HCT116 (cell line): ENCODE results near the gene MSI2. TPM values are rescaled to one million over a fixed set of nuclear protein-coding genes. Genes with fewer than 3 reads are reported as not detected.

Experiments
- ATAC-seq: fragments of 200-7000 bp; cut with Tn5 transposase; 2 replicates; pipeline ENCODE4 v1.9.1; 2020; ENCODE audit warnings: mild to moderate bottlenecking, moderate library complexity
- BruUV-seq: library from RNA; stranded (reverse); fragments of 400-500 nt; replicated peaks from 2 replicates; lab custom pipeline; 2021; lab: Mats Ljungman, UMichigan
- CTCF ChIA-PET: fragments of 300-600 bp; sonication (Branson Sonifier 250); formaldehyde crosslinking; loops from one replicate; lab custom pipeline; 2021; ENCODE audit warnings: antibody characterized with exemption; lab: Charles Lee
- POLR2A ChIA-PET: fragments of 300-600, 350-600 bp; sonication (Branson Sonifier 250); formaldehyde crosslinking; loops from one replicate; lab custom pipeline; 2021; ENCODE audit warnings: antibody characterized with exemption; lab: Charles Lee
- RAD21 ChIA-PET, 2 experiments: fragments of 300-600 bp; sonication (Branson Sonifier 250); formaldehyde crosslinking; loops; one replicate each; lab custom pipeline; 2023; ENCODE audit warnings: low total read pairs in 2 of 2; ENCODE audit not compliant: uncharacterized antibody in 2 of 2, unreplicated experiment in 2 of 2, low non-redundant PET in 1 of 2; lab: Charles Lee
- DNase-seq: peaks from one replicate; pipeline ENCODE4 v3.0.0-alpha.2; 2010; ENCODE audit warnings: low read depth, low spot score
- H2AFZ ChIP-seq: fragments of 200-600 bp; shearing (Covaris generic), sonication (generic); 2 replicates; pipeline ENCODE4 v1.6.1; 2017; ENCODE audit warnings: low read depth, mixed run types, mixed read lengths, antibody characterized with exemption, low read length; ENCODE audit not compliant: poor library complexity, severe bottlenecking
- H3K27ac ChIP-seq: 2 replicates; pipeline ENCODE4 v1.5.1; 2012; ENCODE audit warnings: low read depth, low read length
- H3K27me3 ChIP-seq: fragments of 200-600 bp; sonication (generic); 2 replicates; pipeline ENCODE4 v1.6.1; 2016; ENCODE audit warnings: mixed run types, low read length, mixed read lengths; ENCODE audit not compliant: insufficient read depth
- H3K36me3 ChIP-seq, 2 experiments: fragments of 200-500 bp in 1 of 2; fragments of 200-600 bp in 1 of 2; sonication (Bioruptor generic) in 1 of 2; sonication (generic) in 1 of 2; 2 replicates each; pipeline versions ENCODE4 v1.5.1 to v1.6.1; 2014 to 2016; ENCODE audit warnings: low read length in 2 of 2, inconsistent platforms in 1 of 2, mixed read lengths in 1 of 2, mixed run types in 1 of 2; ENCODE audit not compliant: insufficient read depth in 2 of 2, control insufficient read depth in 1 of 2
- H3K4me1 ChIP-seq, 2 experiments: fragments of 200-600 bp in 1 of 2; sonication (generic) in 1 of 2; 2 replicates each; pipeline versions ENCODE4 v1.5.1 to v1.6.1; 2012 to 2017; ENCODE audit warnings: low read length in 2 of 2, inconsistent platforms in 1 of 2, mild to moderate bottlenecking in 1 of 2, mixed read lengths in 1 of 2, mixed run types in 1 of 2, moderate library complexity in 1 of 2; ENCODE audit not compliant: insufficient read depth in 2 of 2, control insufficient read depth in 1 of 2
- H3K4me2 ChIP-seq: fragments of 200-600 bp; sonication (generic); 2 replicates; pipeline ENCODE4 v1.6.1; 2017; ENCODE audit warnings: mixed run types, low read length, mixed read lengths
- H3K4me3 ChIP-seq, 2 experiments: fragments of 200-600 bp in 1 of 2; sonication (generic) in 1 of 2; replicated peaks in 1 of 2; 2 replicates each; pipeline ENCODE4 v1.5.1; 2011 to 2016; ENCODE audit warnings: low read length in 2 of 2, control low read depth in 1 of 2, low read depth in 1 of 2, mild to moderate bottlenecking in 1 of 2, mixed read lengths in 1 of 2, mixed run types in 1 of 2
- H3K79me2 ChIP-seq: fragments of 200-600 bp; sonication (generic); 2 replicates; pipeline ENCODE4 v1.6.1; 2017; ENCODE audit warnings: mild to moderate bottlenecking, mixed run types, low read length, moderate library complexity, mixed read lengths; ENCODE audit not compliant: insufficient read depth
- H3K9ac ChIP-seq: fragments of 200-600 bp; sonication (generic); 2 replicates; pipeline ENCODE4 v1.6.1; 2016; ENCODE audit warnings: low read length, mixed read lengths
- H3K9me2 ChIP-seq: fragments of 200-600 bp; sonication (generic), shearing (Covaris generic); 2 replicates; pipeline ENCODE4 v1.6.1; 2017; ENCODE audit warnings: mixed run types, mild to moderate bottlenecking, moderate library complexity; ENCODE audit not compliant: insufficient read depth
- H3K9me3 ChIP-seq, 2 experiments: fragments of 200-500 bp in 1 of 2; fragments of 200-600 bp in 1 of 2; sonication (Bioruptor generic) in 1 of 2; sonication (generic) in 1 of 2; 2 replicates each; pipeline ENCODE4 v1.6.1; 2014 to 2017; ENCODE audit warnings: low read length in 2 of 2, mixed read lengths in 2 of 2, inconsistent platforms in 1 of 2, low read depth in 1 of 2, mild to moderate bottlenecking in 1 of 2, mixed run types in 1 of 2, moderate library complexity in 1 of 2; ENCODE audit not compliant: control insufficient read depth in 1 of 2, insufficient read depth in 1 of 2
- H4K20me1 ChIP-seq: fragments of 200-600 bp; sonication (generic), shearing (Covaris generic); 2 replicates; pipeline ENCODE4 v1.6.1; 2017; ENCODE audit warnings: mixed run types, mild to moderate bottlenecking, moderate library complexity; ENCODE audit not compliant: insufficient read depth
- CEBPB ChIP-seq: IDR thresholded peaks from 2 replicates; pipeline ENCODE4 v1.6.1; 2012; ENCODE audit warnings: low read depth
- EGR1 ChIP-seq: IDR thresholded peaks from 2 replicates; pipeline ENCODE4 v1.6.1; 2012; ENCODE audit warnings: low read depth
- ELF1 ChIP-seq: IDR thresholded peaks from 2 replicates; pipeline ENCODE4 v1.6.1; 2012; ENCODE audit warnings: low read depth, borderline replicate concordance
- EZH2 ChIP-seq: fragments of 200-600 bp; sonication (generic); IDR thresholded peaks from 2 replicates; pipeline ENCODE4 v1.6.1; 2017; ENCODE audit warnings: antibody characterized with exemption, mixed run types
- JUND ChIP-seq: IDR thresholded peaks from 2 replicates; pipeline ENCODE4 v1.6.1; 2012
- POLR2AphosphoS5 ChIP-seq: IDR thresholded peaks from 2 replicates; pipeline ENCODE4 v1.6.1; 2011; ENCODE audit warnings: mild to moderate bottlenecking, low read depth, low read length, moderate library complexity
- SIN3A ChIP-seq: IDR thresholded peaks from 2 replicates; pipeline ENCODE4 v1.6.1; 2012; ENCODE audit warnings: low read depth
- SP1 ChIP-seq: IDR thresholded peaks from 2 replicates; pipeline ENCODE4 v1.6.1; 2012; ENCODE audit warnings: low read depth
- SRF ChIP-seq: IDR thresholded peaks from 2 replicates; pipeline ENCODE4 v1.6.1; 2012; ENCODE audit warnings: low read depth
- TCF7L2 ChIP-seq: IDR thresholded peaks from 2 replicates; pipeline ENCODE4 v1.7.0; 2011; ENCODE audit warnings: borderline replicate concordance, inconsistent platforms; ENCODE audit not compliant: insufficient read depth, insufficient read length; ENCODE audit errors: extremely low read depth
- YY1 ChIP-seq: IDR thresholded peaks from 2 replicates; pipeline ENCODE4 v1.6.1; 2011; ENCODE audit warnings: low read length, low read depth, moderate library complexity, mild to moderate bottlenecking; ENCODE audit not compliant: insufficient replicate concordance; ENCODE audit errors: extremely low read depth
- ZFX ChIP-seq: fragments of 450-650 bp; IDR thresholded peaks from 2 replicates; pipeline ENCODE4 v1.6.1; 2017
- ZNF274 ChIP-seq: fragments of 200-500 bp; sonication (Bioruptor generic); IDR thresholded peaks from 2 replicates; pipeline ENCODE4 v1.6.1; 2014; ENCODE audit warnings: mild to moderate bottlenecking, low read depth, low read length, inconsistent platforms
- intact Hi-C: fragments of 100-400 bp; cut with micrococcal nuclease; formaldehyde crosslinking; loops from 2 replicates; pipeline ENCODE4 v1.10.0; 2022
- total RNA-seq: library from RNA; stranded (reverse); gene quantifications from one replicate; pipeline ENCODE4 v1.2.1, GENCODE V29; 2021; ENCODE audit not compliant: unreplicated experiment
- TF ChIP-seq, protein P1 (sequence below), 3 experiments: fragments of 200-600 bp in 1 of 3; sonication (generic) in 1 of 3; IDR thresholded peaks in 2 of 3; conservative IDR thresholded peaks in 1 of 3; 2 replicates each; pipeline ENCODE4 v1.5.1; 2012 to 2017; ENCODE audit warnings: low read depth in 2 of 3, low read length in 2 of 3, antibody characterized with exemption in 1 of 3, borderline replicate concordance in 1 of 3, control low read depth in 1 of 3, mild to moderate bottlenecking in 1 of 3, mixed read lengths in 1 of 3, mixed run types in 1 of 3, moderate library complexity in 1 of 3; ENCODE audit not compliant: insufficient read depth in 1 of 3
- TF ChIP-seq, protein P2 (sequence below): IDR thresholded peaks from 2 replicates; pipeline ENCODE4 v1.6.1; 2012
- TF ChIP-seq, protein P3 (sequence below): IDR thresholded peaks from 2 replicates; pipeline ENCODE4 v1.6.1; 2012; ENCODE audit warnings: low read depth

Gene MSI2
- total RNA-seq, 1 experiment from 2014 or later: 137 TPM

DNA sequence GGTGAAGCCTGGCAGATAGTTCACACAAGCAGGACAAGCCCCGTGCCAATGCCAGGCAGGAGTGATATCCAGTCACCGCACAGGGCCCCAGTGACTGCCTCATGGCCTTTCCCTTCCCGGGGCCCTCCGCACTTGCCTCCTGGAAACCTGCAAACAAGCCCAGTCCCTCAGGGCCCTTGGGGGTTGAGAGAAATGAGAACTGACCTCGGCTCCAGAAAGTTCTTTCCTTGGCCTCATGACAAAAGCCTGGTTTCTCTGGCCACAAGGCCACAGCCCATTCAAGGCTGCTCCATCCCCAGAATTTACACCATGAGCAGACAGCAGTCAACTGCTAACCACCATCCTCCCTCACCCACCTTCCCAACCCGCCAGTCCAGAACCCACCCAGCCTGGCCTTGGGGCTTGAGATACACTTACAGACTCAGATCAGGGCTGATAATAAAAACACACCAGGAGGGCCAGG lies 411.2 kb downstream of the MSI2 start:
- intact Hi-C loops: no loop called here
- Histone ChIP-seq H3K4me1 (peaks cover 7 to 15% of the 10 kb centered on the region in 2 experiments), H3K79me2 (no peaks in the 10 kb centered on the region), H3K27me3 (no peaks in the 10 kb centered on the region), H3K9me3 (no peaks in the 10 kb centered on the region), H3K4me3 (no peak overlapping the region), H3K9ac (no peak overlapping the region), H3K4me2 (no peak overlapping the region), H3K9me2 (no peaks in the 10 kb centered on the region), H4K20me1 (no peaks in the 10 kb centered on the region), H2AFZ (no peak overlapping the region), H3K27ac (no peak overlapping the region), H3K36me3 (no peaks in the 10 kb centered on the region)
- ChIA-PET POLR2A (no interaction called here), CTCF (no interaction called here), RAD21 (no interaction called here)
- no TSS peak for BruUV-seq
- ATAC-seq (no peak), DNase-seq (no peak)
- TF ChIP-seq YY1: no peak
- TF ChIP-seq SRF: no peak
- no peak for TF ChIP-seq JUND
- no peak for TF ChIP-seq EZH2
- TF ChIP-seq, protein P1, sequence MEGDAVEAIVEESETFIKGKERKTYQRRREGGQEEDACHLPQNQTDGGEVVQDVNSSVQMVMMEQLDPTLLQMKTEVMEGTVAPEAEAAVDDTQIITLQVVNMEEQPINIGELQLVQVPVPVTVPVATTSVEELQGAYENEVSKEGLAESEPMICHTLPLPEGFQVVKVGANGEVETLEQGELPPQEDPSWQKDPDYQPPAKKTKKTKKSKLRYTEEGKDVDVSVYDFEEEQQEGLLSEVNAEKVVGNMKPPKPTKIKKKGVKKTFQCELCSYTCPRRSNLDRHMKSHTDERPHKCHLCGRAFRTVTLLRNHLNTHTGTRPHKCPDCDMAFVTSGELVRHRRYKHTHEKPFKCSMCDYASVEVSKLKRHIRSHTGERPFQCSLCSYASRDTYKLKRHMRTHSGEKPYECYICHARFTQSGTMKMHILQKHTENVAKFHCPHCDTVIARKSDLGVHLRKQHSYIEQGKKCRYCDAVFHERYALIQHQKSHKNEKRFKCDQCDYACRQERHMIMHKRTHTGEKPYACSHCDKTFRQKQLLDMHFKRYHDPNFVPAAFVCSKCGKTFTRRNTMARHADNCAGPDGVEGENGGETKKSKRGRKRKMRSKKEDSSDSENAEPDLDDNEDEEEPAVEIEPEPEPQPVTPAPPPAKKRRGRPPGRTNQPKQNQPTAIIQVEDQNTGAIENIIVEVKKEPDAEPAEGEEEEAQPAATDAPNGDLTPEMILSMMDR (IDR thresholded peaks at IDR 0.05 in 2 of 3, conservative IDR thresholded peaks at IDR 0.05 in 1 of 3; ENCODE audit: borderline replicate concordance in 1 of 3, insufficient read depth in 1 of 3, low read depth in 2 of 3, low read length in 2 of 3): no peak
- no peak for TF ChIP-seq POLR2AphosphoS5
- TF ChIP-seq, protein P2, sequence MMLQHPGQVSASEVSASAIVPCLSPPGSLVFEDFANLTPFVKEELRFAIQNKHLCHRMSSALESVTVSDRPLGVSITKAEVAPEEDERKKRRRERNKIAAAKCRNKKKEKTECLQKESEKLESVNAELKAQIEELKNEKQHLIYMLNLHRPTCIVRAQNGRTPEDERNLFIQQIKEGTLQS: no peak
- TF ChIP-seq, protein P3, sequence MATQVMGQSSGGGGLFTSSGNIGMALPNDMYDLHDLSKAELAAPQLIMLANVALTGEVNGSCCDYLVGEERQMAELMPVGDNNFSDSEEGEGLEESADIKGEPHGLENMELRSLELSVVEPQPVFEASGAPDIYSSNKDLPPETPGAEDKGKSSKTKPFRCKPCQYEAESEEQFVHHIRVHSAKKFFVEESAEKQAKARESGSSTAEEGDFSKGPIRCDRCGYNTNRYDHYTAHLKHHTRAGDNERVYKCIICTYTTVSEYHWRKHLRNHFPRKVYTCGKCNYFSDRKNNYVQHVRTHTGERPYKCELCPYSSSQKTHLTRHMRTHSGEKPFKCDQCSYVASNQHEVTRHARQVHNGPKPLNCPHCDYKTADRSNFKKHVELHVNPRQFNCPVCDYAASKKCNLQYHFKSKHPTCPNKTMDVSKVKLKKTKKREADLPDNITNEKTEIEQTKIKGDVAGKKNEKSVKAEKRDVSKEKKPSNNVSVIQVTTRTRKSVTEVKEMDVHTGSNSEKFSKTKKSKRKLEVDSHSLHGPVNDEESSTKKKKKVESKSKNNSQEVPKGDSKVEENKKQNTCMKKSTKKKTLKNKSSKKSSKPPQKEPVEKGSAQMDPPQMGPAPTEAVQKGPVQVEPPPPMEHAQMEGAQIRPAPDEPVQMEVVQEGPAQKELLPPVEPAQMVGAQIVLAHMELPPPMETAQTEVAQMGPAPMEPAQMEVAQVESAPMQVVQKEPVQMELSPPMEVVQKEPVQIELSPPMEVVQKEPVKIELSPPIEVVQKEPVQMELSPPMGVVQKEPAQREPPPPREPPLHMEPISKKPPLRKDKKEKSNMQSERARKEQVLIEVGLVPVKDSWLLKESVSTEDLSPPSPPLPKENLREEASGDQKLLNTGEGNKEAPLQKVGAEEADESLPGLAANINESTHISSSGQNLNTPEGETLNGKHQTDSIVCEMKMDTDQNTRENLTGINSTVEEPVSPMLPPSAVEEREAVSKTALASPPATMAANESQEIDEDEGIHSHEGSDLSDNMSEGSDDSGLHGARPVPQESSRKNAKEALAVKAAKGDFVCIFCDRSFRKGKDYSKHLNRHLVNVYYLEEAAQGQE: no peak
- TF ChIP-seq TCF7L2: no peak
- no peak for TF ChIP-seq EGR1
- TF ChIP-seq CEBPB: no peak
- no peak for TF ChIP-seq ZNF274
- no peak for TF ChIP-seq SIN3A
- TF ChIP-seq ELF1: no peak
- no peak for TF ChIP-seq ZFX
- no peak for TF ChIP-seq SP1
